SU-DHL-6 (cell line): Measurements from ENCODE around the gene ASAP2.

Source experiments
- CTCF ChIP-seq: fragments of 200-600 bp; sonication (generic); IDR thresholded peaks from one replicate; pipeline ENCODE4 v1.5.1; 2017; ENCODE audit warnings: antibody characterized with exemption, mild to moderate bottlenecking, low read length, moderate library complexity; ENCODE audit not compliant: insufficient read depth, poor library complexity, severe bottlenecking
- EZH2phosphoT487 ChIP-seq: fragments of 200-600 bp; sonication (generic), shearing (Covaris generic); conservative IDR thresholded peaks from 2 replicates; pipeline ENCODE4 v1.6.1; 2018; ENCODE audit warnings: mild to moderate bottlenecking, antibody characterized with exemption, low read length, moderate library complexity, mixed read lengths

DNA sequence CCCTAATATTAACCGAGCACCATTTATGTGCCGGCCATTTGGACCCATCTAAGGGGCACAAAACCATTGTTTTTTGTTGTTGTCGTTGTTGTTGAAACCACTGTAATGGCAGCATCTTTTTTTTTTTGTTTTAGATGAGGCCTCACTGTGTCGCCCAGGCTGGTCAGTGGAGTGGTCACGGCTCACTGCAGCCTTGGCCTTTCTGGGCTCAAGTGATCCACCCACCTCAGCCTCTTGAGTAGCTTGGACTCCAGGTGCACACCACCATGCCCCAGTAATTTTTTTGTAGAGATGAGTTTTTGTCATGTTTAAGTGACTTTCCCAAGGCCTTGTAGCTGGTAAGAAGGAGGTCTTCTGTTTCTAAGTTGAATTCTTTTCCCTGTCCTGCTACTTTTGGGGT is 33.0 kb downstream of the ASAP2 start:
- TF ChIP-seq CTCF (no peak), EZH2phosphoT487 (no peak)
